Measurements from ENCODE around the gene TIAL1.

- TF ChIP-seq CTCF (conservative IDR thresholded peaks at IDR 0.05; ENCODE audit: low read depth, low read length) (no peak), EZH2phosphoT487 (IDR thresholded peaks at IDR 0.05; ENCODE audit: borderline replicate concordance, low read length) (no peak)
Measured at GRCh38 chr10:119619215-119619614, 22.5 kb upstream of the TIAL1 start.
